ENCODE data around the gene ITM2C. TPM values are rescaled to one million over a fixed set of nuclear protein-coding genes. Genes with fewer than 3 reads are reported as not detected.

The ITM2C gene
- total and polyA plus RNA-seq, 2 of the 8 experiments (the other 6 are each of a cell fraction or from before 2014, with no cell fraction given): 362 to 742 TPM

GRCh38 chr2:230866756-230867523 is 2.2 kb downstream of the ITM2C start:
- Histone ChIP-seq H3K23me2 (ENCODE audit: low read depth, low read length) (peaks cover 20% of the 10 kb centered on the region), H2AFZ (ENCODE audit: low read length) (no peak overlapping the region), H3K79me1 (ENCODE audit: low read depth, low read length) (peaks cover 24% of the 10 kb centered on the region), H4K20me1 (replicated peaks in 1 of 2; ENCODE audit: control insufficient read depth in 1 of 2, insufficient read depth in 2 of 2, low read length in 2 of 2) (peaks cover 2 to 12% of the 10 kb centered on the region in 2 experiments), H3K23ac (ENCODE audit: insufficient read length) (no peak overlapping the region), H3K18ac (ENCODE audit: extremely low read depth, low read length) (peak overlapping the region; percentile 87), H3K79me2 (ENCODE audit: control insufficient read depth in 1 of 2, insufficient read depth in 2 of 2, low read length in 2 of 2) (peaks cover 16 to 72% of the 10 kb centered on the region in 2 experiments), H2BK120ac (replicated peaks; ENCODE audit: low read depth, low read length) (peak overlapping the region; percentile 30), H3K4ac (replicated peaks; ENCODE audit: insufficient read length, low read depth, low read length) (peak overlapping the region; percentile 3), H3K27me3 (replicated peaks in 1 of 4; ENCODE audit: control insufficient read depth in 3 of 4, extremely low read depth in 1 of 4, insufficient read depth in 3 of 4, low read length in 3 of 4) (no peaks in the 10 kb centered on the region; a peak in 1 of 7 replicates), H2BK5ac (ENCODE audit: low read depth, low read length) (peak overlapping the region; percentile 93), H3K27ac (ENCODE audit: low read depth, low read length) (no peak overlapping the region; the same call in 1 of the 2 replicates), H2BK15ac (ENCODE audit: low read length) (0 out of 2 replicates have a peak overlapping the region, but pooled peaks have one; percentile 31), H3K56ac (replicated peaks; ENCODE audit: insufficient read length, low read depth, low read length) (no peak overlapping the region), H3K9ac (replicated peaks in 1 of 4; ENCODE audit: extremely low read depth in 1 of 4, low read depth in 3 of 4, low read length in 3 of 4) (peak overlapping the region in 1 of 4 experiments; percentile 8; a peak in 1 of 7 replicates), H2BK20ac (ENCODE audit: low read length) (peak overlapping the region; percentile 48), H4K5ac (ENCODE audit: insufficient read length, low read depth, low read length) (peak overlapping the region; percentile 5), H4K91ac (replicated peaks; ENCODE audit: insufficient read length, low read length) (no peak overlapping the region), H3K4me1 (replicated peaks in 1 of 4; ENCODE audit: control insufficient read depth in 3 of 4, insufficient read depth in 4 of 4, low read length in 3 of 4) (peaks cover 17 to 69% (median 54%) of the 10 kb centered on the region in 4 experiments), H4K8ac (ENCODE audit: extremely low read depth, insufficient read depth, low read length) (no peak overlapping the region), H3K4me3 (ENCODE audit: extremely low read depth in 1 of 4, insufficient read depth in 2 of 4, low read depth in 3 of 4, low read length in 4 of 4) (peak overlapping the region in 3 of 4 experiments; percentile 2 to 99 (median 75); a peak in 4 of 8 replicates), H2BK12ac (ENCODE audit: low read depth, low read length) (peak overlapping the region; percentile 85), H3K36me3 (ENCODE audit: control insufficient read depth in 2 of 4, insufficient read depth in 4 of 4, low read length in 3 of 4) (peaks cover 0 to 3% (median 0%) of the 10 kb centered on the region in 4 experiments; a peak in 1 of 8 replicates), H2AK5ac (ENCODE audit: low read depth, low read length) (peak overlapping the region; percentile 26; the same call in 1 of the 2 replicates), H3K14ac (ENCODE audit: insufficient read length) (no peak overlapping the region), H3K9me3 (ENCODE audit: insufficient read depth in 2 of 2, low read depth in 1 of 2, low read length in 1 of 2) (no peaks in the 10 kb centered on the region), H3K4me2 (ENCODE audit: insufficient read depth in 1 of 2, low read depth in 2 of 2, low read length in 2 of 2) (peak overlapping the region; percentile 76 to 94)
- TF ChIP-seq KDM5A (IDR thresholded peaks at IDR 0.05; ENCODE audit: low read length): no peak
- peak in 1 of 3 experiments; percentile 8; a peak in 1 of 4 replicates for TF ChIP-seq CTCF (IDR thresholded peaks at IDR 0.05; ENCODE audit: control extremely low read depth in 1 of 3, insufficient read depth in 1 of 3, low read depth in 1 of 3, low read length in 3 of 3)
- peak in 1 of 2 experiments; percentile 45 for DNase-seq (ENCODE audit: low read depth in 1 of 2, low spot score in 2 of 2)
- POLR2A ChIA-PET (ENCODE audit: partially characterized antibody): interaction anchor here (0.7 to 6.6 kb wide), 11 partner anchors 8 to 658 kb away, joined by 3 to 50 read pairs (median 5); no protein-coding TSS in a partner anchor
- CTCF ChIA-PET (ENCODE audit: partially characterized antibody): interaction anchor here (0.9 to 10.1 kb wide), 15 partner anchors 9 to 67 kb away, joined by 3 to 86 read pairs (median 4); no protein-coding TSS in a partner anchor
- 46% methylated on average over 13 of the region's 13 CpGs; no CpG with 5 or more reads in 1 of the 2 experiments for WGBS, 2 experiments (ENCODE audit: extremely low coverage in 1 of 2, insufficient coverage in 1 of 2, insufficient read length in 1 of 2, insufficient replicate concordance in 2 of 2, low coverage in 1 of 2, low lambda C conversion rate in 2 of 2, missing lambda C conversion rate in 1 of 2)
- FAIRE-seq: no peak
